Upper lobe of right lung (tissue), 1 donor: ENCODE data around the gene DISP2. TPM values are rescaled to one million over a fixed set of nuclear protein-coding genes. Genes with fewer than 3 reads are reported as not detected.

Experiments
- ATAC-seq: fragments of 200-7000 bp; cut with Tn5 transposase; one replicate; pipeline ENCODE4 v1.9.1; 2020; ENCODE audit warnings: mild to moderate bottlenecking, moderate library complexity
- DNase-seq: peaks from one replicate; pipeline ENCODE4 v3.0.0-alpha.2; 2020
- H3K27ac ChIP-seq: fragments of 200-600 bp; one replicate; pipeline ENCODE4 v1.8.0; 2022
- H3K27me3 ChIP-seq: fragments of 200-600 bp; one replicate; pipeline ENCODE4 v1.8.0; 2022; ENCODE audit warnings: mild to moderate bottlenecking
- H3K36me3 ChIP-seq: fragments of 200-600 bp; one replicate; pipeline ENCODE4 v1.8.0; 2022
- H3K4me1 ChIP-seq: fragments of 200-600 bp; one replicate; pipeline ENCODE4 v1.8.0; 2022
- H3K4me3 ChIP-seq: fragments of 200-600 bp; one replicate; pipeline ENCODE4 v1.8.0; 2022; ENCODE audit warnings: mild to moderate bottlenecking
- H3K9me3 ChIP-seq: fragments of 200-600 bp; one replicate; pipeline ENCODE4 v1.8.0; 2022
- CTCF ChIP-seq: fragments of 200-600 bp; IDR thresholded peaks from one replicate; pipeline ENCODE4 v1.8.0; 2022; ENCODE audit warnings: antibody characterized with exemption
- intact Hi-C: fragments of 100-400 bp; cut with DNase I; formaldehyde crosslinking; loops from one replicate; pipeline ENCODE4 v1.11.0; 2022
- total RNA-seq: library from RNA; stranded (reverse); fragmentation: NEBNext Ultra II Directional; extraction: Animal tissue kit (Norgen Biotek cat#: 25700); gene quantifications from one replicate; pipeline ENCODE4 v1.2.1, GENCODE V29; 2021
- donor health status: DM: no; HTN: yes; CAD: no; lungs with severe emphysema.

The DISP2 gene
- total RNA-seq, 1 donor from 2014 or later: 6.5 TPM

- Histone ChIP-seq H3K36me3 (peaks cover 24% of the 10 kb centered on the region), H3K4me3 (no peak overlapping the region), H3K9me3 (no peaks in the 10 kb centered on the region), H3K27me3 (no peaks in the 10 kb centered on the region), H3K27ac (no peak overlapping the region), H3K4me1 (peaks cover 17% of the 10 kb centered on the region)
- TF ChIP-seq CTCF: no peak
- intact Hi-C loops: no loop called here
- ATAC-seq (no peak), DNase-seq (no peak)
Observed at GRCh38 chr15:40392986-40393948, 35.2 kb downstream of the DISP2 start.

- Histone ChIP-seq H3K4me1 (peaks cover 9% of the 10 kb centered on the region), H3K4me3 (no peak overlapping the region), H3K36me3 (peaks cover 13% of the 10 kb centered on the region), H3K27me3 (no peaks in the 10 kb centered on the region), H3K27ac (peak overlapping the region; percentile 3), H3K9me3 (no peaks in the 10 kb centered on the region)
- DNase-seq: no peak
- no peak for ATAC-seq
- intact Hi-C loops: no loop called here
- TF ChIP-seq CTCF: no peak
Observed at GRCh38 chr15:40397688-40398412, 39.8 kb downstream of the DISP2 start.

- Histone ChIP-seq H3K27me3 (no peaks in the 10 kb centered on the region), H3K4me1 (peaks cover 9% of the 10 kb centered on the region), H3K27ac (peak overlapping the region; percentile 3), H3K9me3 (no peaks in the 10 kb centered on the region), H3K4me3 (no peak overlapping the region), H3K36me3 (peaks cover 8% of the 10 kb centered on the region)
- TF ChIP-seq CTCF: no peak
- intact Hi-C loops: no loop called here
- DNase-seq (no peak), ATAC-seq (peak; percentile 92)
Observed at GRCh38 chr15:40398413-40398873, 40.4 kb downstream of the DISP2 start.

- TF ChIP-seq CTCF: no peak
- Histone ChIP-seq H3K4me3 (no peak overlapping the region), H3K27me3 (no peaks in the 10 kb centered on the region), H3K9me3 (no peaks in the 10 kb centered on the region), H3K27ac (no peak overlapping the region), H3K4me1 (peaks cover 9% of the 10 kb centered on the region), H3K36me3 (no peaks in the 10 kb centered on the region)
- DNase-seq (no peak), ATAC-seq (no peak)
- intact Hi-C loops: no loop called here
Observed at GRCh38 chr15:40399370-40399769, 41.4 kb downstream of the DISP2 start.

GRCh38 chr15:40405501-40406381, 47.7 kb downstream of the DISP2 start, which contains the start of gene IVD:
TSS of gene IVD (plus strand) at chr15:40405795. CDS start at chr15:40405828, 33 bp downstream.
- peaks cover 18% of the 10 kb centered on the region for H3K4me1 ChIP-seq
- H3K27me3 ChIP-seq: no peaks in the 10 kb centered on the region
- intact Hi-C loops: no loop called here
- H3K27ac ChIP-seq: peak within 1 kb of the TSS; percentile 86
- no peaks in the 10 kb centered on the region for H3K9me3 ChIP-seq
- peak within 1 kb of the TSS; percentile 93 for H3K4me3 ChIP-seq
- TF ChIP-seq CTCF: no peak
- ATAC-seq (peak; percentile 100), DNase-seq (peak; percentile 98)
- H3K36me3 ChIP-seq: peaks cover 25% of the 10 kb centered on the region
